Hematopoietic multipotent progenitor cell treated with erythropoietin and hydrocortisone succinate and interleukin-3 and kit ligand, for 4 days (in vitro differentiated cells): Measurements from ENCODE around the gene POLD4.

Experiments
- DNase-seq: peaks from one replicate; pipeline ENCODE4 v3.0.0-alpha.2; 2015

POLD4 gene

GRCh38 chr11:67314218-67314617 is 39.1 kb downstream of the POLD4 start:
- no peak for DNase-seq

- no peak for DNase-seq
Measured at GRCh38 chr11:67313125-67313890, 40.0 kb downstream of the POLD4 start.

GRCh38 chr11:67312187-67313021 is 40.9 kb downstream of the POLD4 start:
- peak; percentile 85 for DNase-seq

- DNase-seq: no peak
Measured at GRCh38 chr11:67311556-67312082, 41.7 kb downstream of the POLD4 start.

GRCh38 chr11:67311051-67311555 is 42.2 kb downstream of the POLD4 start:
- no peak for DNase-seq

DNA sequence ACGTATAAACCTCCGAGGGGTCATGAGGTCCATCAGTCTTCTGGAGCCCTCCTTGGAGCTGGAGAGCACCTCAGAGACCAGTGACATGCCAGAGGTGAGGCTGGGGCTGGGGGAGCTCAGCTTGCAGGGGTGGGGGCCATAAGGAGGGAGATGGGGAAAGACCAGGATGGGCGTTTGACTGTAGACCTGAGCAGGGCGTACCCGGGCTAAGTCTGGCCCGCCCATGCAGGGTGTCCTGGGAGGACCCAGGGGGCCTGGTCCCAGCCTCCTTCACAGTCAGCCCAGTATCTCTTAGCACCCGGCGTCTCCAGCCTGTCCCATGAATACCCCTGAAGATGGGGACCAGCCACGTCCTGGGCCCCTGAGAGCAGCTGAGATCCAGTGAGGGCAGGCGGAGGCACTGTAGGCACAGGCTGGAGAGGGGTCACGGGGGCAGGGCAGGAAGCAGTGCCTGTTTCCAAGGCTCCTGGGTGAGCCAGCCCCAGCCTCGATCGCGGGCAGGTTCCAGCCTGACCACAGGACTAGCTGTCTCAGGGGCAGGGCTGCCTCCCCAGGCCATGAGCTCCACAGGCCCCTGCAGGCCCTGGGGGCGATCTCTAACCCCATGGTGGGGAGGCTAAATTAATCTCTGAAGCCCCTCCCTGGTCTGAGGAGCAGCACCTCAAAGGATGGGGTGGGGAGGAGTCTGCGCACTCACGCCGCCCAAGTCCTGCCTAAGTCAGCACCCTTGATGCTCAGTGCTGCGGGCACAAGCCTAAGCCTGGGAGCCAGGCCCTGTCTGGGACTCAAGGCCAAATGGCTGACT is 42.9 kb downstream of the POLD4 start:
- DNase-seq: no peak

GRCh38 chr11:67309661-67310061 is 43.7 kb downstream of the POLD4 start:
- no peak for DNase-seq

DNA sequence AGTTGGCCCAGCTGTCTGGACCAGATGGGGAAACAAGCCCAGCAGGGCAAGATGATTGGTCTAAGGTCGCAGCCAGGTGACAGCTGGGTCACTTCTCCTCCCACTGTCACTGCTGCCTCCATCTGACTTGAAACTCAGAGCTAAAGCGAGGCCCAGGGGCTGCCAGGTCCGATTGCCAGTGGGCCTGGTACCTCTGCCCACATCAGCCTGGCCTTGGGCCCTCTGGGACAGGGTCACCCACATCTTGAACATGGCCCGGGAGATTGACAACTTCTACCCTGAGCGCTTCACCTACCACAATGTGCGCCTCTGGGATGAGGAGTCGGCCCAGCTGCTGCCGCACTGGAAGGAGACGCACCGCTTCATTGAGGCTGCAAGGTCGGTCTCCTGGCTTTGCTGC is 44.2 kb downstream of the POLD4 start:
- no peak for DNase-seq

DNA sequence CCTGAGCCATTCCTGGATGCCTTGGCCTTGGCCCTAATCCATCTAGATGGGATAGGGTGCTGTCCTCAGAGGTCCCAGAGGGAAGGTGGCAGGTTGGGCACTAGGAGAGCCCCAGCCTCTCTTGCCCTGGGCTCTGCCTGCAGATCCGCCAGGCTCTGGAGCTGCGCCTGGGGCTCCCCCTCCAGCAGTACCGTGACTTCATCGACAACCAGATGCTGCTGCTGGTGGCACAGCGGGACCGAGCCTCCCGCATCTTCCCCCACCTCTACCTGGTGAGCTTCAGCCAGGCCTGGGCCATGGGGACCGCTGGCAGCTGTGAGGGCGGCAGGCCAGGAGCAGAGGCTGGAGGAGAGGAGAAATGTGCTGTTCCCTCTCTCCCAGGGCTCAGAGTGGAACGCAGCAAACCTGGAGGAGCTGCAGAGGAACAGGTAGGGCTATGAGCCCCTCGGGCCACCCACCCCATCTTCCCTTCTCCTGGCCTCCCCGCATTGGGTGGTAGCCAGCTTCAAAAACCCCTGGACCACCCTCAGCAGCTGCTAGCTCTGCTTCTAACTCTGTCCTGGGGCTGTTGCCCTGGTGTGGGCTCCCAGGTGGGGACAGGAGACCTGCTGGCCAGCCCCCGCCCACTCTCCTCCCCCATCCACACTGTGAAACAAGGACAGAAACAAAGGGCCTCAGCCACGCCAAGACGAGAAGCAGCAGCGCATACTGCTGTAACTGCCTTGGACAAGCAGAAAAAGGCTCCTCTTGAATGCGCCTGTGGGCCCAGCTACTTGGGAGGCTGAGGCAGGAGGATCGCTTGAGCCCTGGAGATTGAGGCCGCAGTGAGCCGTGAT is 45.1 kb downstream of the POLD4 start:
- DNase-seq: no peak

DNA sequence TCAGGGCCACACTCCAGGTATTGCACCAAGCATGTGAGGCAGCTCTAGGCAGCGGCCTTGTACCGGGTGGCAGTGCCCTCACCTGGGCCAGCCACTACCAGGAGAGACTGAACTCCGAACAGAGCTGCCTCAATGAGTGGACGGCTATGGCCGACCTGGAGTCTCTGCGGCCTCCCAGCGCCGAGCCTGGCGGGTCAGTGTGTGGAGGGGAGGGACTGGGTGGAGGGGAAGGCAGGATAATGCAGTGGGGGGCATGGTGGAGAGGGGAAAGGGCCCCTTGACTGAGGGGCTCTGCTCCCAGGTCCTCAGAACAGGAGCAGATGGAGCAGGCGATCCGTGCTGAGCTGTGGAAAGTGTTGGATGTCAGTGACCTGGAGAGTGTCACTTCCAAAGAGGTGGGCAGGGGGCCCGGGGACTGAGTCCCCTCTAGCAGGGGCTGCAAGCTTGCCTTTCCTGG is 45.8 kb downstream of the POLD4 start:
- no peak for DNase-seq

DNA sequence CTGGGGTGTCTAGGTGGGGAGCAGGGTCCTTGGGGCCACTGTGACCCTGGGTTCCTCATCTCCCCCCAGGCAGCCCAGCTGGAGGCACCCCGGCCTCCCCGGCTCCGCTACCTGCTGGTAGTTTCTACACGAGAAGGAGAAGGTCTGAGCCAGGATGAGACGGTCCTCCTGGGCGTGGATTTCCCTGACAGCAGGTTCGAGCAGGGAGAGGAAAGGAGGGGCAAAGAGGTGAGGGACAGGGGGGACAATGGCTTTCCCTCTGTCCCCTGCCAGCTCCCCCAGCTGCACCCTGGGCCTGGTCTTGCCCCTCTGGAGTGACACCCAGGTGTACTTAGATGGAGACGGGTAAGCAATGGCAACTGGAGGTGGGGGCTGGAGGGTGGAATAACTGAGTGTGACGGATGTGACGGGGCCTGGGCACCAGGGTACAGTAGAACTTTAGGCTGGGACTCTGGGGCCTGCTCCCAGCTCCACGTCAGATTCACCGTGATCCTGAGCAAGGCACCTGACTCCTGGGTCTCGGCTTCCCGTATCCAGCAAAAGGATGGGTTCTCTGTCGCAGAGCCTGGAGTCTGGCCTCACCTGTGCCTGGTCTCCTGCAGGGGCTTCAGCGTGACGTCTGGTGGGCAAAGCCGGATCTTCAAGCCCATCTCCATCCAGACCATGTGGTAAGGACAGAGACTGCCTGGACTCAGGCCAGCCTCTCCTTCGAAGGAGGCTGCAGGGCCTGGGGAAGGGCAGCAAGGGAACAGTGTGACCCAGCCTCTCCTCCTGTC is 46.4 kb downstream of the POLD4 start:
- no peak for DNase-seq

- DNase-seq: no peak
Measured at GRCh38 chr11:67304511-67305113, 48.7 kb downstream of the POLD4 start.

GRCh38 chr11:67303835-67304411 is 49.4 kb downstream of the POLD4 start:
- DNase-seq: peak; percentile 49

DNA sequence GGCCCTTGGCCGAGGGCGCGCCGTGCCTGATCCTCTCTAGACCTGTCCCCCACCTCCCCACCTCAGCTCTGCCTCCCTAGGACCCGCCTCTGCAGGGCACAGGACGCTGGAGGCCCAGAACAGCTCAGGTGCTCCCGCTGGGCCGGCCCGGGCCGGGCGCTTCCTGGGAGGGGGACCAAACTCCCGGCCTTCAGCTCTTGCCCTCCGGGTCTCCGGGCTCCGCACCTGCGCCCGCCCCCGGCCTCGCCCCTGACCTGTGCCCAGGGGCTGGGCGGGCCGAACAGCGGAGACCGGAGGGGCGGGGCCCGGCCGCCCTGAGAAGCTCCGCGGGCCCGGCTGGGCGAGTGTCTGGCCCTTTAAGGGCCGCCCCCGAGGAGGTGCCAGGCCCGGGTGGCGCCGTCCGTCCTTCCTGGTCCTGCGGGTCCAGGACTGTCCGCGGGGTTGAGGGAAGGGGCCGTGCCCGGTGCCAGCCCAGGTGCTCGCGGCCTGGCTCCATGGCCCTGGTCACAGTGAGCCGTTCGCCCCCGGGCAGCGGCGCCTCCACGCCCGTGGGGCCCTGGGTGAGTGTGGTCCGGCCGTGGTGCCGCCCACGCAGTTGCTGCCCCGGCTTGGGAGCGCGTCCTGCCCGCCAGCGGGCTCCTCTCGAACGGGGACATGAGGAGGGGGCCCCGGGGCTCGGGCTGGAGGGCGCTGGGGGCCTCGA is 50.1 kb downstream of the POLD4 start, which contains the start of gene SSH3:
SSH3 (plus strand) TSS at position 399 of the 703 bp plus-strand sequence; CDS start at position 495, 96 bp downstream.
- DNase-seq: peak; percentile 90

DNA sequence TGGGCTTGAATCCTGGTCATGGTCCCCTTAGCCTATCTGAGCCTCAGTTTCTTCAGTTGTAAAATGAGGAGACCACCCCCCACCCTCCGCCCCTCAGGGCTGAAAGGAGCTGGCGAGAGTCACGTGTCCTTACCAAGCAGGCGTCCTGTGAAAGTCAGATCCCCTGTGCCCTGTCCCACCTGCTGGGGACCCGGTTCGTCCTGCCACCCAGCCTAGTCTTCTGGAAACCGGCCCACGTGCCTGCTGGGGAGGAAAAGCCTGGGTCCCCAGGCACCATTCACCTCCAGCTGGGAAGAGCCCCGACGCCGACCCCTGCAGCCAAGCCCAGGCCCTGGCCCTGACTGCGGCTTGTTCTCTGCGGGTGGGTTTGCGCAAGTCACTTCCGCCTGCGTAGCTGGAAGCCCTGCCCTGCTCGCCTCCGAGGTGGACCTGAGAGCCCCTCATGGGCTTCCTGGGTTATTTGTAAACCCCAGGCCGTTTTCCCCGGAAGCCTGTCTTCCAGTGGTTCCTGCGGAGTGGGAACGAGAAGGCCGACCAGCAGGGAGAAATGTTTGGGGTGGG is 50.7 kb downstream of the POLD4 start:
- DNase-seq: peak; percentile 86

DNA sequence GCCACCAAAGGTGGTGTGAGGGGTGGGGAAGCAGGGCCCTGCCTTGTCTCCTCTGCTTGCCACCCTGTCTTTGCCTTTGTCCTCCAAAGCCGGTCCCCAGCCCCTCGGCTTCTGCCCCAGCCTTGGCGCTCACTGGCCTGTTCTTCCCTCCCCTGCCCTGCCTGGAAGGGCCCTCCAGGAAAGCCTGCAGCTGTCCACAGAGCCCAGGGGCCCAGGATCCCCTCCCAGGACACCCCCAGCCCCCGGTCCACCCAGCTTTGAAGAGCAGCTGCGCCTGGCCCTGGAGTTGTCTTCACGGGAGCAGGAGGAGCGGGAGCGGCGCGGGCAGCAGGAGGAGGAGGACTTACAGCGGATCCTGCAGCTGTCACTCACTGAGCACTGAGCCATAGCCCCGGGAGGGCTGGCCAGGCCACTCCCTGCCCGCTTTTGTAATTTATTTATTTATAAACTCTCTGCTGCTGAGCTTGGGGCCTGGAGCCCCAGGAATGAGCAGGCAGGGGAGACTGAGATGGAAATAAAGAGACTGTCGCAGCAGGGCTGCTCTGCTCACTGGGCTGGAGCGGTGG is 51.3 kb downstream of the POLD4 start:
- no peak for DNase-seq

DNA sequence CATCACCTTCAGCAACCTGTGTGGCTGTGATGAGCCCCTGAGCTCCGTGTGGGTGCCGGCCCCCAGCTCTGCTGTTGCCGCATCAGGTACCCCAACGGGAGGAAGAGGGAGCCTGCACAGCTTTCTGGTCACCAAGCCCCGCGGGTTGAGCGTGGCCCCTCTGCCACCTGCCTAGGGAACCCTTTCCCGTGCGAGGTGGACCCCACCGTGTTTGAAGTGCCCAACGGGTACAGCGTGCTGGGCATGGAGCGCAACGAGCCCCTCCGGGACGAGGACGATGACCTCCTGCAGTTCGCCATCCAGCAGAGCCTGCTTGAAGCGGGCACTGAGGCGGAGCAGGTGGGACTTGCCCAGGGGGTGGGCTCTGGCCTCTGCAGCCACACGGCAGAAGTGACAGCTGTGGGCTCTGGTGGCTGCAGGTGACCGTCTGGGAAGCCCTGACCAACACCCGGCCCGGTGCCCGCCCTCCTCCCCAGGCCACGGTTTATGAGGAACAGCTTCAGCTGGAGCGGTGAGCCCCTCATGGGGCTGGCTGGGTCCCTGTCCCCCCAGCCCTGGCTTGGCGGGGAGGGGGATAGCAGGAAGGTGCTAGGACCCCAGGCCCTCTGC is 51.9 kb downstream of the POLD4 start:
- DNase-seq: no peak
